H9 (cell line): ENCODE data around the gene TGFBR2. TPM values are rescaled to one million over a fixed set of nuclear protein-coding genes. Genes with fewer than 3 reads are reported as not detected.

Experiments
- DNase-seq: peaks from one replicate; pipeline ENCODE4 v3.0.0-alpha.2; 2017
- H2AFZ ChIP-seq: one replicate; pipeline ENCODE4 v1.6.1; 2013; ENCODE audit warnings: mild to moderate bottlenecking, low read length, control low read depth, moderate library complexity
- H2AK5ac ChIP-seq: 2 replicates; pipeline ENCODE4 v1.6.1; 2013; ENCODE audit warnings: low read length, control low read depth, mixed read lengths; ENCODE audit not compliant: insufficient read length
- H2BK120ac ChIP-seq: one replicate; pipeline ENCODE4 v1.6.1; 2013; ENCODE audit warnings: low read depth, mild to moderate bottlenecking, low read length, control low read depth, inconsistent platforms; ENCODE audit not compliant: poor library complexity, severe bottlenecking
- H2BK12ac ChIP-seq: 2 replicates; pipeline ENCODE4 v1.6.1; 2013; ENCODE audit warnings: low read length, control low read depth, mixed read lengths, low read depth; ENCODE audit not compliant: insufficient read length
- H2BK15ac ChIP-seq: 2 replicates; pipeline ENCODE4 v1.6.1; 2013; ENCODE audit warnings: low read depth, low read length, control low read depth
- H2BK20ac ChIP-seq: one replicate; pipeline ENCODE4 v1.6.1; 2013; ENCODE audit warnings: low read depth, mild to moderate bottlenecking, low read length, control low read depth, inconsistent platforms; ENCODE audit not compliant: poor library complexity, severe bottlenecking
- H2BK5ac ChIP-seq: 2 replicates; pipeline ENCODE4 v1.6.1; 2013; ENCODE audit warnings: low read length, control low read depth, mixed read lengths; ENCODE audit not compliant: insufficient read length
- H3K14ac ChIP-seq: 2 replicates; pipeline ENCODE4 v1.6.1; 2013; ENCODE audit warnings: low read length, control low read depth; ENCODE audit not compliant: insufficient read depth
- H3K18ac ChIP-seq: 2 replicates; pipeline ENCODE4 v1.6.1; 2013; ENCODE audit warnings: low read depth, mild to moderate bottlenecking, mixed read lengths, low read length, control low read depth; ENCODE audit not compliant: insufficient read length
- H3K23ac ChIP-seq: 2 replicates; pipeline ENCODE4 v1.6.1; 2013; ENCODE audit warnings: low read length, control low read depth, mixed read lengths, low read depth; ENCODE audit not compliant: insufficient read length
- H3K23me2 ChIP-seq: 2 replicates; pipeline ENCODE4 v1.6.1; 2013; ENCODE audit warnings: low read depth, mild to moderate bottlenecking, mixed read lengths, low read length, control low read depth; ENCODE audit not compliant: insufficient read length, poor library complexity, severe bottlenecking
- H3K27ac ChIP-seq: 2 replicates; pipeline ENCODE4 v1.5.1; 2013; ENCODE audit warnings: low read length, control low read depth, mixed read lengths, low read depth; ENCODE audit not compliant: insufficient read length
- H3K27me3 ChIP-seq: 2 replicates; pipeline ENCODE4 v1.6.1; 2013; ENCODE audit warnings: low read length, control low read depth, inconsistent platforms; ENCODE audit not compliant: insufficient read depth
- H3K4ac ChIP-seq: 2 replicates; pipeline ENCODE4 v1.6.1; 2013; ENCODE audit warnings: low read depth, mild to moderate bottlenecking, control low read depth, inconsistent platforms, low read length, moderate library complexity
- H3K4me1 ChIP-seq: 2 replicates; pipeline ENCODE4 v1.6.1; 2013; ENCODE audit warnings: low read length, control low read depth, inconsistent platforms; ENCODE audit not compliant: insufficient read depth
- H3K4me2 ChIP-seq: 2 replicates; pipeline ENCODE4 v1.6.1; 2013; ENCODE audit warnings: low read length, control low read depth, mixed read lengths; ENCODE audit not compliant: insufficient read length, insufficient read depth
- H3K56ac ChIP-seq: 2 replicates; pipeline ENCODE4 v1.6.1; 2013; ENCODE audit warnings: low read depth, mild to moderate bottlenecking, mixed read lengths, low read length, control low read depth; ENCODE audit not compliant: insufficient read length
- H3K79me1 ChIP-seq: 2 replicates; pipeline ENCODE4 v1.6.1; 2013; ENCODE audit warnings: low read depth, mild to moderate bottlenecking, moderate library complexity, low read length, control low read depth, inconsistent platforms; ENCODE audit not compliant: insufficient read depth, poor library complexity, severe bottlenecking
- H3K79me2 ChIP-seq: 2 replicates; pipeline ENCODE4 v1.6.1; 2013; ENCODE audit warnings: low read length, control low read depth, inconsistent platforms; ENCODE audit not compliant: insufficient read depth
- H3K9ac ChIP-seq: 2 replicates; pipeline ENCODE4 v1.6.1; 2013; ENCODE audit warnings: low read length, control low read depth, mixed read lengths; ENCODE audit not compliant: insufficient read length; ENCODE audit errors: extremely low read depth
- H3K9me3 ChIP-seq: one replicate; pipeline ENCODE4 v1.6.1; 2013; ENCODE audit warnings: low read depth, low read length, inconsistent platforms; ENCODE audit not compliant: control insufficient read depth
- H3T11ph ChIP-seq: one replicate; pipeline ENCODE4 v1.6.1; 2013; ENCODE audit warnings: mild to moderate bottlenecking, low read length, control low read depth, inconsistent platforms
- H4K20me1 ChIP-seq: one replicate; pipeline ENCODE4 v1.6.1; 2013; ENCODE audit not compliant: control insufficient read depth, insufficient read length, insufficient read depth
- H4K5ac ChIP-seq: 2 replicates; pipeline ENCODE4 v1.6.1; 2013; ENCODE audit warnings: low read depth, mild to moderate bottlenecking, mixed read lengths, low read length, control low read depth; ENCODE audit not compliant: insufficient read length
- H4K8ac ChIP-seq: replicated peaks from 2 replicates; pipeline ENCODE4 v1.6.1; 2013; ENCODE audit warnings: low read length, control low read depth, mixed read lengths, low read depth; ENCODE audit not compliant: insufficient read length
- H4K91ac ChIP-seq: 2 replicates; pipeline ENCODE4 v1.6.1; 2013; ENCODE audit warnings: low read depth, mild to moderate bottlenecking, moderate library complexity, mixed read lengths, low read length, control low read depth; ENCODE audit not compliant: insufficient read length
- H3K27ac Mint-ChIP-seq, 3 experiments: 2 replicates in 2 of 3; 3 replicates in 1 of 3; pipeline ENCODE4 v1.8.0; 2020 to 2021; ENCODE audit warnings: mixed read lengths in 3 of 3, mild to moderate bottlenecking in 1 of 3, moderate library complexity in 1 of 3
- H3K27me3 Mint-ChIP-seq: 2 replicates; pipeline ENCODE4 v1.8.0; 2021; ENCODE audit warnings: low read depth, mild to moderate bottlenecking, moderate library complexity, mixed read lengths
- H3K36me3 Mint-ChIP-seq, 3 experiments: 2 replicates in 2 of 3; 3 replicates in 1 of 3; pipeline ENCODE4 v1.8.0; 2020 to 2021; ENCODE audit warnings: low read depth in 3 of 3, mixed read lengths in 3 of 3; ENCODE audit not compliant: insufficient read depth in 1 of 3
- H3K4me1 Mint-ChIP-seq, 2 experiments: 2 replicates each; pipeline ENCODE4 v1.8.0; 2020; ENCODE audit warnings: mixed read lengths in 2 of 2
- H3K4me3 Mint-ChIP-seq, 2 experiments: 2 replicates in 1 of 2; 3 replicates in 1 of 2; pipeline ENCODE4 v1.8.0; 2020 to 2021; ENCODE audit warnings: mild to moderate bottlenecking in 2 of 2, mixed read lengths in 2 of 2, moderate library complexity in 1 of 2
- H3K9me3 Mint-ChIP-seq, 2 experiments: 2 replicates in 1 of 2; 3 replicates in 1 of 2; pipeline ENCODE4 v1.8.0; 2020; ENCODE audit warnings: mild to moderate bottlenecking in 2 of 2, mixed read lengths in 2 of 2, moderate library complexity in 1 of 2
- CTCF ChIP-seq: fragments of 200-600 bp; sonication (generic); conservative IDR thresholded peaks from 3 replicates; pipeline ENCODE4 v1.8.0; 2021; ENCODE audit warnings: antibody characterized with exemption, mild to moderate bottlenecking
- WGBS: extraction: QIAGEN DNeasy Blood & Tissue Kit; methylation state at CpG from one replicate; pipeline ENCODE4 v1.1.7; 2013; ENCODE audit warnings: missing lambda C conversion rate, low lambda C conversion rate, mixed read lengths; ENCODE audit not compliant: insufficient read length; ENCODE audit errors: extremely low coverage; 5-methylcytosine and 5-hydroxymethylcytosine counted together
- total RNA-seq: library from RNA; stranded (reverse); gene quantifications from 2 replicates; pipeline ENCODE4 v1.2.1, GENCODE V29; 2021

The TGFBR2 gene
- total RNA-seq, 1 experiment from 2014 or later, result 10.6 TPM

DNA sequence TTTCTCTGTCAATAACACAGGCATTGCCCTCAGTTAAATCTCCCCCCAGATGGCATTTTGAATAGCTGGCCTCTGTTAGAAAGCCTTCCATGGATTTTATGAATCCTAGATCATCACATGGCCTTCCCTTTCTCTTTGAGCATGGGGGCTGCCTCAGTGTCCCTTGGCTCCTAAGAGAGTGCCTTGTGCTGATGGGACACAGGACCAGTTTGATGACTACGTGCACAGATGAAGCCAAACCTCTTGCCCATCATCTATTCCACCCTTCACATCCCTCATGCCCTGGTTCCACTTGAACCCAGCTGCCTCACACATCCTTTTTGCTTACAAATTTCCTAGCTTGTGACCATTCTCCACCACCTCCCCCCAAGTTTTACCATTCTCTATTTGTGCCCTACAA is 12.9 kb downstream of the TGFBR2 start:
- no CpG with 5 or more reads among the region's 1 CpG for WGBS
- Histone ChIP-seq H3K27me3 (no peaks in the 10 kb centered on the region; the same call in 1 of the 2 replicates), H2BK20ac (no peak overlapping the region), H3K56ac (no peak overlapping the region), H3K23ac (no peak overlapping the region), H4K5ac (no peak overlapping the region), H4K20me1 (no peaks in the 10 kb centered on the region), H2AK5ac (no peak overlapping the region), H2BK5ac (no peak overlapping the region), H3K4me1 (peaks cover 5% of the 10 kb centered on the region; the same call in 1 of the 2 replicates), H3K9me3 (no peaks in the 10 kb centered on the region), H3K79me2 (peaks cover 14% of the 10 kb centered on the region; the same call in 1 of the 2 replicates), H3K27ac (no peak overlapping the region), H3T11ph (no peak overlapping the region), H3K9ac (no peak overlapping the region), H2BK15ac (no peak overlapping the region), H2BK120ac (no peak overlapping the region), H3K4me2 (no peak overlapping the region), H3K14ac (no peak overlapping the region), H4K91ac (no peak overlapping the region), H2BK12ac (no peak overlapping the region), H3K79me1 (peaks cover 10% of the 10 kb centered on the region), H4K8ac (no peak overlapping the region), H3K4ac (no peak overlapping the region), H2AFZ (no peak overlapping the region), H3K23me2 (no peaks in the 10 kb centered on the region), H3K18ac (no peak overlapping the region)
- Mint-ChIP-seq H3K4me1 (peaks cover 14 to 25% of the 10 kb centered on the region in 2 experiments), H3K4me3 (no peak overlapping the region), H3K36me3 (peaks cover 6 to 10% (median 9%) of the 10 kb centered on the region in 3 experiments; a peak in 5 of 7 replicates), H3K27me3 (no peaks in the 10 kb centered on the region), H3K27ac (peak overlapping the region in 2 of 3 experiments; percentile 25 to 51; a peak in 1 of 7 replicates), H3K9me3 (no peaks in the 10 kb centered on the region)
- no peak for DNase-seq
- no peak for TF ChIP-seq CTCF
